IMR-90 (cell line): ENCODE measurements around the gene GPT2. TPM values are rescaled to one million over a fixed set of nuclear protein-coding genes. Genes with fewer than 3 reads are reported as not detected.

Experiments
- ATAC-seq: fragments of 200-7000 bp; cut with Tn5 transposase; 2 replicates; pipeline ENCODE4 v1.9.1; 2020; ENCODE audit warnings: low read depth, mild to moderate bottlenecking, moderate library complexity
- BruUV-seq: library from RNA; stranded (reverse); fragments of 400-500 nt; replicated peaks from 2 replicates; lab custom pipeline; 2021; lab: Mats Ljungman, UMichigan
- CTCF ChIA-PET: fragments of 300-600 bp; formaldehyde crosslinking; extraction: SDS; loops from one replicate; lab custom pipeline; 2021; ENCODE audit warnings: antibody characterized with exemption; lab: Yijun Ruan, JAX
- POLR2A ChIA-PET: fragments of 300-600 bp; sonication (Branson Sonifier 250); formaldehyde crosslinking; loops from one replicate; lab custom pipeline; 2022; ENCODE audit warnings: antibody characterized with exemption; ENCODE audit not compliant: unreplicated experiment; lab: Charles Lee
- DNase-seq: peaks from one replicate; pipeline ENCODE4 v3.0.0; 2013
- H2AFZ ChIP-seq: replicated peaks from 2 replicates; pipeline ENCODE3; 2013; ENCODE audit warnings: low read length, mild to moderate bottlenecking; ENCODE audit not compliant: poor library complexity
- H2AK5ac ChIP-seq: 2 replicates; pipeline ENCODE4 v1.6.1; 2013; ENCODE audit warnings: low read depth, low read length, inconsistent platforms
- H2AK9ac ChIP-seq: replicated peaks from 2 replicates; pipeline ENCODE3; 2013; ENCODE audit warnings: mild to moderate bottlenecking, low read depth, low read length, moderate library complexity; ENCODE audit not compliant: poor library complexity
- H2BK120ac ChIP-seq: 2 replicates; pipeline ENCODE4 v1.6.1; 2013; ENCODE audit warnings: low read depth, low read length, inconsistent platforms
- H2BK15ac ChIP-seq: 3 replicates; pipeline ENCODE4 v1.6.1; 2013; ENCODE audit warnings: low read depth, low read length, inconsistent platforms
- H2BK20ac ChIP-seq: 2 replicates; pipeline ENCODE4 v1.6.1; 2013; ENCODE audit warnings: low read depth, mild to moderate bottlenecking, inconsistent platforms, low read length, moderate library complexity
- H2BK5ac ChIP-seq: 2 replicates; pipeline ENCODE4 v1.6.1; 2013; ENCODE audit warnings: mild to moderate bottlenecking, low read depth, low read length, inconsistent platforms; ENCODE audit not compliant: poor library complexity, severe bottlenecking
- H3K14ac ChIP-seq: replicated peaks from 2 replicates; pipeline ENCODE4 v1.6.1; 2013; ENCODE audit warnings: low read depth, low read length, inconsistent platforms
- H3K18ac ChIP-seq: 2 replicates; pipeline ENCODE4 v1.6.1; 2013; ENCODE audit warnings: low read depth, low read length, control low read depth
- H3K23ac ChIP-seq: 2 replicates; pipeline ENCODE4 v1.6.1; 2013; ENCODE audit warnings: low read depth, low read length, inconsistent platforms
- H3K27ac ChIP-seq: 2 replicates; pipeline ENCODE4 v1.5.1; 2013; ENCODE audit warnings: mild to moderate bottlenecking, control low read depth, low read length; ENCODE audit not compliant: insufficient read depth
- H3K27me3 ChIP-seq: 2 replicates; pipeline ENCODE4 v1.6.1; 2013; ENCODE audit warnings: low read length; ENCODE audit not compliant: control insufficient read depth, insufficient read depth
- H3K36me3 ChIP-seq: 2 replicates; pipeline ENCODE4 v1.6.1; 2013; ENCODE audit warnings: low read length, mixed read lengths; ENCODE audit not compliant: control insufficient read depth, insufficient read depth
- H3K4ac ChIP-seq: 2 replicates; pipeline ENCODE4 v1.6.1; 2013; ENCODE audit warnings: low read depth, low read length, inconsistent platforms
- H3K4me1 ChIP-seq: 2 replicates; pipeline ENCODE4 v1.6.1; 2013; ENCODE audit warnings: low read length, mixed read lengths; ENCODE audit not compliant: control insufficient read depth, insufficient read depth
- H3K4me2 ChIP-seq: 2 replicates; pipeline ENCODE4 v1.6.1; 2013; ENCODE audit warnings: low read depth, mild to moderate bottlenecking, control low read depth, low read length, moderate library complexity
- H3K4me3 ChIP-seq: 2 replicates; pipeline ENCODE4 v1.5.1; 2013; ENCODE audit warnings: low read depth, mild to moderate bottlenecking, control low read depth, low read length, moderate library complexity; ENCODE audit not compliant: insufficient read depth
- H3K56ac ChIP-seq: 2 replicates; pipeline ENCODE4 v1.6.1; 2013; ENCODE audit warnings: low read length, inconsistent platforms; ENCODE audit not compliant: insufficient read depth; ENCODE audit errors: extremely low read depth
- H3K79me1 ChIP-seq, 2 experiments: 2 replicates each; pipeline ENCODE4 v1.6.1; 2013; ENCODE audit warnings: low read length in 2 of 2, inconsistent platforms in 1 of 2, low read depth in 1 of 2
- H3K9ac ChIP-seq: 2 replicates; pipeline ENCODE4 v1.6.1; 2013; ENCODE audit warnings: low read depth, low read length, control low read depth
- H3K9me1 ChIP-seq: 2 replicates; pipeline ENCODE4 v1.6.1; 2013; ENCODE audit warnings: low read length, inconsistent platforms; ENCODE audit not compliant: insufficient read depth
- H3K9me3 ChIP-seq: 2 replicates; pipeline ENCODE4 v1.6.1; 2013; ENCODE audit warnings: low read length; ENCODE audit not compliant: control insufficient read depth, insufficient read depth
- H4K20me1 ChIP-seq: 2 replicates; pipeline ENCODE4 v1.6.1; 2013; ENCODE audit warnings: low read length, inconsistent platforms; ENCODE audit not compliant: insufficient read depth
- H4K5ac ChIP-seq: 2 replicates; pipeline ENCODE4 v1.6.1; 2013; ENCODE audit warnings: mild to moderate bottlenecking, low read depth, low read length, control low read depth
- H4K8ac ChIP-seq, 2 experiments: 2 replicates each; pipeline ENCODE4 v1.6.1; 2013; ENCODE audit warnings: low read depth in 2 of 2, low read length in 2 of 2, control low read depth in 1 of 2, inconsistent platforms in 1 of 2
- H4K91ac ChIP-seq: 2 replicates; pipeline ENCODE4 v1.6.1; 2013; ENCODE audit warnings: low read depth, low read length, inconsistent platforms; ENCODE audit not compliant: insufficient read depth
- BHLHE40 ChIP-seq: fragments of 150-350 bp; IDR thresholded peaks from 2 replicates; pipeline ENCODE4 v1.6.1; 2016; ENCODE audit warnings: mild to moderate bottlenecking, low read depth, low read length
- CEBPB ChIP-seq: IDR thresholded peaks from 2 replicates; pipeline ENCODE4 v1.6.1; 2012; ENCODE audit warnings: low read depth, low read length, improper control_type of control experiment
- CHD1 ChIP-seq: IDR thresholded peaks from 2 replicates; pipeline ENCODE4 v1.6.1; 2012; ENCODE audit warnings: low read depth, low read length, improper control_type of control experiment
- CTCF ChIP-seq: conservative IDR thresholded peaks from 2 replicates; pipeline ENCODE4 v1.5.1; 2012; ENCODE audit warnings: mild to moderate bottlenecking, low read depth, low read length, improper control_type of control experiment
- FOS ChIP-seq: fragments of 150-350 bp; IDR thresholded peaks from 2 replicates; pipeline ENCODE4 v1.6.1; 2016; ENCODE audit warnings: low read depth, low read length
- MAFK ChIP-seq: IDR thresholded peaks from 2 replicates; pipeline ENCODE4 v1.6.1; 2012; ENCODE audit warnings: low read depth, low read length, improper control_type of control experiment
- MAZ ChIP-seq: IDR thresholded peaks from 2 replicates; pipeline ENCODE4 v1.6.1; 2012; ENCODE audit warnings: low read depth, mild to moderate bottlenecking, low read length, improper control_type of control experiment, moderate library complexity, borderline replicate concordance
- MXI1 ChIP-seq: IDR thresholded peaks from 2 replicates; pipeline ENCODE4 v1.6.1; 2012; ENCODE audit warnings: low read depth, mild to moderate bottlenecking, low read length, moderate library complexity, borderline replicate concordance
- NFE2L2 ChIP-seq: fragments of 150-350 bp; IDR thresholded peaks from 2 replicates; pipeline ENCODE4 v1.6.1; 2016; ENCODE audit warnings: low read depth, mild to moderate bottlenecking, low read length
- POLR2A ChIP-seq: IDR thresholded peaks from 2 replicates; pipeline ENCODE4 v1.6.1; 2012; ENCODE audit warnings: mild to moderate bottlenecking, low read depth, low read length
- RAD21 ChIP-seq: IDR thresholded peaks from 2 replicates; pipeline ENCODE4 v1.6.1; 2012; ENCODE audit warnings: low read length, improper control_type of control experiment
- RFX5 ChIP-seq: IDR thresholded peaks from 2 replicates; pipeline ENCODE4 v1.8.0; 2012; ENCODE audit warnings: low read depth, mild to moderate bottlenecking, low read length, moderate library complexity
- SMC3 ChIP-seq: fragments of 150-350 bp; IDR thresholded peaks from 2 replicates; pipeline ENCODE4 v1.6.1; 2016; ENCODE audit warnings: low read depth, mild to moderate bottlenecking, antibody characterized with exemption, low read length, moderate library complexity
- USF2 ChIP-seq: fragments of 150-350 bp; IDR thresholded peaks from 2 replicates; pipeline ENCODE4 v1.6.1; 2017; ENCODE audit warnings: mild to moderate bottlenecking, antibody characterized with exemption, low read length, low read depth
- WGBS, 2 experiments: methylation state at CpG; one replicate each; pipeline versions ENCODE4 v1.1.5 to v1.1.7; 2013; ENCODE audit warnings: missing lambda C conversion rate in 2 of 2; ENCODE audit not compliant: insufficient read length in 1 of 2; ENCODE audit errors: extremely low coverage in 2 of 2; 5-methylcytosine and 5-hydroxymethylcytosine counted together
- dilution Hi-C: fragments of 300-500 bp; cut with HindIII; formaldehyde crosslinking; loops from one replicate; pipeline ENCODE4 v1.14.3; 2018; ENCODE audit warnings: low sequenced_read_pairs; ENCODE audit not compliant: unreplicated experiment
- in situ Hi-C: fragments of 300-500 bp; cut with MboI; formaldehyde crosslinking; loops from 3 replicates; pipeline ENCODE4 v1.14.3; 2019; ENCODE audit warnings: low sequenced_read_pairs, inconsistent platforms, mixed read lengths
- intact Hi-C: fragments of 100-400 bp; cut with micrococcal nuclease; formaldehyde crosslinking; loops from 2 replicates; pipeline ENCODE4 v1.10.0; 2022
- polyA plus RNA-seq, 3 experiments: library from polyadenylated mRNA; depleted of rRNA; stranded (reverse); fragments of >200 nt; gene quantifications; 2 replicates each; pipeline ENCODE4 v1.2.3, GENCODE V29; 2012; ENCODE audit warnings: low replicate concordance in 1 of 3
- total RNA-seq: library from RNA; depleted of rRNA; stranded (reverse); fragments of >200 nt; gene quantifications from 2 replicates; pipeline ENCODE4 v1.2.3, GENCODE V29; 2012
- TF ChIP-seq, protein P1 (sequence below): fragments of 150-350 bp; IDR thresholded peaks from 2 replicates; pipeline ENCODE4 v1.6.1; 2016; ENCODE audit warnings: low read depth, mild to moderate bottlenecking, low read length, moderate library complexity, borderline replicate concordance

Gene GPT2
- total and polyA plus RNA-seq, 2 of the 4 experiments (the other 2 are of a cell fraction) = 26.4 to 31.5 TPM

DNA sequence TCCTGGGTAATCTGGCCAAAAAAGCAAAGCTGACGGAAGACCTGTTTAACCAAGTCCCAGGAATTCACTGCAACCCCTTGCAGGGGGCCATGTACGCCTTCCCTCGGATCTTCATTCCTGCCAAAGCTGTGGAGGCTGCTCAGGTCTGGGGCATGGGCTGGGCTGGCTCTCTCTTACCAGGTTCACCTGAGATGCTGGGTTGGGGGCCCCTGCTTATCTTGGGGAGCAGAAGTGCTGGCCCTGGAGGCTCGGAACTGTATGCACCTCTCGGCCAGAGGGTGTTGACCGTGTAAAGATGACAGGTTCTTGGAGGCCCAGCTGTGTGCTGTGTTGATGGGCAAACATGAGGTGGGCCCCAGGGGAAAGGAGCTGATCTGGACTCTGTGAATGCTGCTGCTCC, 40.2 kb downstream of the GPT2 start:
- Histone ChIP-seq H2AK5ac (no peak overlapping the region), H3K36me3 (peaks cover 75% of the 10 kb centered on the region), H3K9me3 (no peaks in the 10 kb centered on the region), H4K20me1 (no peaks in the 10 kb centered on the region; the same call in none of the 2 replicates), H3K4me1 (no peaks in the 10 kb centered on the region), H3K9me1 (peaks cover 5% of the 10 kb centered on the region; the same call in 1 of the 2 replicates), H2BK5ac (no peak overlapping the region), H3K18ac (no peak overlapping the region), H3K27me3 (no peaks in the 10 kb centered on the region), H4K8ac (no peak overlapping the region), H2BK15ac (no peak overlapping the region), H3K79me1 (peaks cover 0 to 6% of the 10 kb centered on the region in 2 experiments; a peak in 3 of 4 replicates), H2AK9ac (no peak overlapping the region), H3K4me3 (no peak overlapping the region), H4K5ac (no peak overlapping the region), H3K9ac (no peak overlapping the region), H3K14ac (no peak overlapping the region), H3K4ac (no peak overlapping the region), H4K91ac (no peak overlapping the region), H3K27ac (no peak overlapping the region), H3K4me2 (no peak overlapping the region), H3K23ac (no peak overlapping the region), H2BK120ac (no peak overlapping the region), H2BK20ac (no peak overlapping the region), H3K56ac (no peak overlapping the region), H2AFZ (no peak overlapping the region)
- ChIA-PET POLR2A (no interaction called here), CTCF (interaction anchor here (1.0 kb wide), 1 partner anchor 70 kb away, joined by 4 read pairs; no protein-coding TSS in a partner anchor)
- ATAC-seq (no peak), DNase-seq (no peak)
- TF ChIP-seq RFX5 (no peak), NFE2L2 (no peak), USF2 (no peak), CTCF (no peak), CEBPB (no peak), POLR2A (no peak), FOS (no peak), CHD1 (no peak), MAFK (no peak), RAD21 (no peak), MXI1 (no peak), MAZ (no peak), BHLHE40 (no peak), SMC3 (no peak)
- TF ChIP-seq, protein P1, sequence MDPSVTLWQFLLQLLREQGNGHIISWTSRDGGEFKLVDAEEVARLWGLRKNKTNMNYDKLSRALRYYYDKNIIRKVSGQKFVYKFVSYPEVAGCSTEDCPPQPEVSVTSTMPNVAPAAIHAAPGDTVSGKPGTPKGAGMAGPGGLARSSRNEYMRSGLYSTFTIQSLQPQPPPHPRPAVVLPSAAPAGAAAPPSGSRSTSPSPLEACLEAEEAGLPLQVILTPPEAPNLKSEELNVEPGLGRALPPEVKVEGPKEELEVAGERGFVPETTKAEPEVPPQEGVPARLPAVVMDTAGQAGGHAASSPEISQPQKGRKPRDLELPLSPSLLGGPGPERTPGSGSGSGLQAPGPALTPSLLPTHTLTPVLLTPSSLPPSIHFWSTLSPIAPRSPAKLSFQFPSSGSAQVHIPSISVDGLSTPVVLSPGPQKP = no peak
- intact Hi-C loops (no loop called here), dilution Hi-C loops (no loop called here), in situ Hi-C loops (loop anchor here (10.0 kb wide), 1 partner anchor 250 kb away; no protein-coding TSS in a partner anchor)
- 100% methylated on average over 2 of the region's 6 CpGs; no CpG with 5 or more reads in 1 of the 2 experiments for WGBS, 2 experiments
- no TSS peak for BruUV-seq
